H1 (cell line): ENCODE data around the gene LRRC4. TPM values are rescaled to one million over a fixed set of nuclear protein-coding genes. Genes with fewer than 3 reads are reported as not detected.

Source experiments
- CTCF ChIA-PET: fragments of 300-600 bp; sonication (Branson Sonifier 250); formaldehyde crosslinking; loops from one replicate; lab custom pipeline; 2021; ENCODE audit not compliant: partially characterized antibody; lab: Charles Lee
- POLR2A ChIA-PET: fragments of 300-600 bp; sonication (Branson Sonifier 250); formaldehyde crosslinking; loops from one replicate; lab custom pipeline; 2021; ENCODE audit warnings: inconsistent platforms; ENCODE audit not compliant: partially characterized antibody; lab: Charles Lee
- DNase-seq, 2 experiments: peaks; one replicate each; pipeline versions ENCODE4 v3.0.0 to v3.0.0-alpha.2; 2010 to 2022; ENCODE audit warnings: low spot score in 2 of 2, low read depth in 1 of 2, mixed read lengths in 1 of 2
- FAIRE-seq: peaks from 2 replicates; lab custom pipeline; 2011; peaks lifted over from hg19 to GRCh38; lab: Jason Lieb, UNC
- H2AFZ ChIP-seq: 2 replicates; pipeline ENCODE4 v1.8.1; 2012; ENCODE audit warnings: low read length, inconsistent platforms
- H2AK5ac ChIP-seq: 2 replicates; pipeline ENCODE4 v1.6.1; 2013; ENCODE audit warnings: low read depth, low read length
- H2BK120ac ChIP-seq: replicated peaks from 2 replicates; pipeline ENCODE3; 2013; ENCODE audit warnings: low read depth, low read length, inconsistent platforms
- H2BK12ac ChIP-seq: 2 replicates; pipeline ENCODE4 v1.6.1; 2013; ENCODE audit warnings: low read depth, low read length
- H2BK15ac ChIP-seq: 2 replicates; pipeline ENCODE4 v1.6.1; 2013; ENCODE audit warnings: low read length
- H2BK20ac ChIP-seq: 2 replicates; pipeline ENCODE4 v1.6.1; 2013; ENCODE audit warnings: low read length
- H2BK5ac ChIP-seq: 2 replicates; pipeline ENCODE4 v1.6.1; 2013; ENCODE audit warnings: low read depth, low read length
- H3K14ac ChIP-seq: 2 replicates; pipeline ENCODE4 v1.6.1; 2013; ENCODE audit warnings: inconsistent platforms; ENCODE audit not compliant: insufficient read length
- H3K18ac ChIP-seq: 2 replicates; pipeline ENCODE4 v1.6.1; 2013; ENCODE audit warnings: low read length; ENCODE audit errors: extremely low read depth
- H3K23ac ChIP-seq: 2 replicates; pipeline ENCODE4 v1.6.1; 2013; ENCODE audit warnings: inconsistent platforms; ENCODE audit not compliant: insufficient read length
- H3K23me2 ChIP-seq: 2 replicates; pipeline ENCODE4 v1.6.1; 2013; ENCODE audit warnings: low read depth, low read length
- H3K27ac ChIP-seq: 2 replicates; pipeline ENCODE4 v1.6.1; 2011; ENCODE audit warnings: low read depth, low read length, inconsistent platforms
- H3K27me3 ChIP-seq, 4 experiments: replicated peaks in 1 of 4; 1 replicate in 1 of 4; 2 replicates in 3 of 4; pipeline versions ENCODE4 v1.6.1 to v1.8.1; 2011 to 2013; ENCODE audit warnings: low read length in 3 of 4, mild to moderate bottlenecking in 3 of 4, inconsistent platforms in 2 of 4, mixed read lengths in 2 of 4, moderate library complexity in 1 of 4; ENCODE audit not compliant: control insufficient read depth in 3 of 4, insufficient read depth in 3 of 4; ENCODE audit errors: extremely low read depth in 1 of 4
- H3K36me3 ChIP-seq, 4 experiments: 2 replicates each; pipeline versions ENCODE4 v1.6.1 to v1.8.1; 2011 to 2013; ENCODE audit warnings: mild to moderate bottlenecking in 4 of 4, low read length in 3 of 4, moderate library complexity in 2 of 4, control low read depth in 1 of 4, inconsistent platforms in 1 of 4; ENCODE audit not compliant: insufficient read depth in 4 of 4, control insufficient read depth in 2 of 4
- H3K4ac ChIP-seq: replicated peaks from 2 replicates; pipeline ENCODE3; 2013; ENCODE audit warnings: low read length, low read depth, mixed read lengths, inconsistent platforms; ENCODE audit not compliant: insufficient read length
- H3K4me1 ChIP-seq, 4 experiments: replicated peaks in 1 of 4; 1 replicate in 1 of 4; 2 replicates in 3 of 4; pipeline versions ENCODE4 v1.6.1 to v1.8.1; 2011 to 2013; ENCODE audit warnings: low read length in 3 of 4, inconsistent platforms in 2 of 4, mixed read lengths in 1 of 4; ENCODE audit not compliant: insufficient read depth in 4 of 4, control insufficient read depth in 3 of 4
- H3K4me2 ChIP-seq, 2 experiments: 2 replicates each; pipeline versions ENCODE4 v1.6.1 to v1.8.1; 2011 to 2013; ENCODE audit warnings: low read depth in 2 of 2, low read length in 2 of 2, control low read depth in 1 of 2, inconsistent platforms in 1 of 2, mild to moderate bottlenecking in 1 of 2; ENCODE audit not compliant: insufficient read depth in 1 of 2
- H3K4me3 ChIP-seq, 4 experiments: fragments of 200-600, 300-600 bp in 1 of 4; sonication (generic), shearing (Covaris generic), sonication (Bioruptor Twin) in 1 of 4; 2 replicates each; pipeline versions ENCODE4 v1.5.1 to v1.8.1; 2011 to 2016; ENCODE audit warnings: low read length in 4 of 4, low read depth in 3 of 4, control low read depth in 2 of 4, inconsistent platforms in 2 of 4, mild to moderate bottlenecking in 2 of 4, mixed read lengths in 1 of 4, moderate library complexity in 1 of 4; ENCODE audit not compliant: insufficient read depth in 2 of 4; ENCODE audit errors: extremely low read depth in 1 of 4
- H3K56ac ChIP-seq: replicated peaks from 2 replicates; pipeline ENCODE3; 2013; ENCODE audit warnings: low read depth, mild to moderate bottlenecking, mixed read lengths, low read length, inconsistent platforms; ENCODE audit not compliant: insufficient read length
- H3K79me1 ChIP-seq: 2 replicates; pipeline ENCODE4 v1.6.1; 2013; ENCODE audit warnings: low read depth, low read length, control low read depth
- H3K79me2 ChIP-seq, 2 experiments: 2 replicates each; pipeline versions ENCODE4 v1.6.1 to v1.8.1; 2012 to 2013; ENCODE audit warnings: low read length in 2 of 2, mild to moderate bottlenecking in 2 of 2, inconsistent platforms in 1 of 2; ENCODE audit not compliant: insufficient read depth in 2 of 2, control insufficient read depth in 1 of 2
- H3K9ac ChIP-seq, 4 experiments: replicated peaks in 1 of 4; 1 replicate in 1 of 4; 2 replicates in 3 of 4; pipeline versions ENCODE4 v1.6.1 to v1.8.1; 2011 to 2013; ENCODE audit warnings: low read depth in 3 of 4, low read length in 3 of 4, control low read depth in 2 of 4, mild to moderate bottlenecking in 2 of 4, moderate library complexity in 2 of 4, inconsistent platforms in 1 of 4; ENCODE audit errors: extremely low read depth in 1 of 4
- H3K9me3 ChIP-seq, 2 experiments: 2 replicates each; pipeline versions ENCODE4 v1.6.1 to v1.8.1; 2012 to 2013; ENCODE audit warnings: mild to moderate bottlenecking in 2 of 2, moderate library complexity in 2 of 2, control low read depth in 1 of 2, inconsistent platforms in 1 of 2, low read depth in 1 of 2, low read length in 1 of 2, mixed read lengths in 1 of 2; ENCODE audit not compliant: insufficient read depth in 2 of 2
- H4K20me1 ChIP-seq, 2 experiments: replicated peaks in 1 of 2; 2 replicates each; pipeline versions ENCODE3 to v1.8.1; 2011 to 2013; ENCODE audit warnings: inconsistent platforms in 2 of 2, low read length in 2 of 2, mild to moderate bottlenecking in 1 of 2; ENCODE audit not compliant: insufficient read depth in 2 of 2, control insufficient read depth in 1 of 2
- H4K5ac ChIP-seq: 2 replicates; pipeline ENCODE4 v1.6.1; 2013; ENCODE audit warnings: low read length, low read depth, mixed read lengths, inconsistent platforms; ENCODE audit not compliant: insufficient read length
- H4K8ac ChIP-seq: 2 replicates; pipeline ENCODE4 v1.8.0; 2013; ENCODE audit warnings: mild to moderate bottlenecking, moderate library complexity, low read length, inconsistent platforms; ENCODE audit not compliant: insufficient read depth; ENCODE audit errors: extremely low read depth
- H4K91ac ChIP-seq: replicated peaks from 2 replicates; pipeline ENCODE3; 2013; ENCODE audit warnings: low read length, mixed read lengths, inconsistent platforms; ENCODE audit not compliant: insufficient read length
- SIRT6 ChIP-seq: IDR thresholded peaks from one replicate; pipeline ENCODE4 v1.7.1; 2012; ENCODE audit warnings: low read length, inconsistent platforms
- WGBS, 2 experiments: shearing (Covaris generic) in 1 of 2; methylation state at CpG; one replicate each; pipeline versions ENCODE4 v1.1.6 to v1.1.7; 2013 to 2015; ENCODE audit warnings: low lambda C conversion rate in 2 of 2, mixed read lengths in 2 of 2, inconsistent platforms in 1 of 2, low coverage in 1 of 2, missing lambda C conversion rate in 1 of 2; ENCODE audit not compliant: insufficient replicate concordance in 2 of 2, insufficient coverage in 1 of 2, insufficient read length in 1 of 2; ENCODE audit errors: extremely low coverage in 1 of 2, missing lambda C conversion rate in 1 of 2; 5-methylcytosine and 5-hydroxymethylcytosine counted together
- polyA plus RNA-seq, 7 experiments: library from polyadenylated mRNA; depleted of rRNA in 3 of 7; stranded (reverse) in 5 of 7; unstranded in 2 of 7; fragments of >200 nt in 5 of 7; fragments of 200-250 nt in 2 of 7; gene quantifications; 1 replicate in 5 of 7; 2 replicates in 1 of 7; 4 replicates in 1 of 7; pipeline versions ENCODE4 v1.2.1 to v1.2.3, GENCODE V29; 2011 to 2013; ENCODE audit warnings: missing spikeins in 2 of 7, mixed read lengths in 2 of 7
- total RNA-seq: library from RNA; stranded (reverse); fragmentation: NEBNext Ultra II Directional; extraction: Animal tissue kit (Norgen Biotek cat#: 25700); gene quantifications from 2 replicates; pipeline ENCODE4 v1.2.1, GENCODE V29; 2021

The LRRC4 gene
- total and polyA plus RNA-seq, 2 of the 8 experiments (the other 6 are each of a cell fraction or from before 2014, with no cell fraction given) = 13.4 to 16.4 TPM

DNA sequence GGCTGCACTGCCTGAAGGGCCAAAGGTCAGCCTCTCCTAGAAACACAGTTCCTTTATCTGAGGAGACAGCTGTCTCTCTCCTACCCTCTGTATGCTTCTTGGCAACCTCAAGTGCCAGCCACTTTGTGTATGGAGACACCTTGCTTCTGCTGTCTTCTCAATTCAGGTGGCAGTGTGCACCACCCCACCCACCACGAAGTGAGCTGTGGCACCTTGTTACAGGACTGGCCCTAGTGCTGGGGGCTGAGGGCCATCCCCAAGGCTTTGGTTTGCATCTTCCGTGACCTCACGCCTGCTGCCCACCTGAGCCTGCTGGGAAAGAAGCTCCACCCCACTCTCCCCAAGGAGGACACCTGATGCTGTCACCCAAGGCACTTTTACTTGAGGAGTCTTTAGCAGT lies 47.1 kb upstream of the LRRC4 start:
- Histone ChIP-seq H3K27me3 (no peaks in the 10 kb centered on the region), H3K79me1 (peaks cover 2% of the 10 kb centered on the region; the same call in 1 of the 2 replicates), H3K14ac (no peak overlapping the region), H4K20me1 (peaks cover 6 to 12% of the 10 kb centered on the region in 2 experiments), H3K36me3 (peaks cover 2 to 10% (median 6%) of the 10 kb centered on the region in 4 experiments; a peak in 3 of 8 replicates), H2BK12ac (no peak overlapping the region), H4K5ac (no peak overlapping the region), H2BK20ac (no peak overlapping the region), H3K9ac (no peak overlapping the region), H3K23ac (no peak overlapping the region), H2BK120ac (no peak overlapping the region), H3K9me3 (no peaks in the 10 kb centered on the region), H2BK5ac (no peak overlapping the region), H3K23me2 (no peaks in the 10 kb centered on the region), H2BK15ac (no peak overlapping the region), H2AK5ac (no peak overlapping the region), H3K4me3 (no peak overlapping the region), H3K4me1 (peaks cover 0 to 8% (median 0%) of the 10 kb centered on the region in 4 experiments; a peak in 1 of 7 replicates), H3K79me2 (no peaks in the 10 kb centered on the region), H3K27ac (no peak overlapping the region), H2AFZ (no peak overlapping the region), H3K56ac (no peak overlapping the region), H3K18ac (no peak overlapping the region), H4K91ac (no peak overlapping the region), H3K4me2 (no peak overlapping the region), H4K8ac (no peak overlapping the region; the same call in 1 of the 2 replicates), H3K4ac (no peak overlapping the region)
- DNase-seq (no peak), FAIRE-seq (no peak)
- ChIA-PET CTCF (interaction anchor here (0.9 to 16.6 kb wide), 16 partner anchors 12 to 370 kb away, joined by 3 to 135 read pairs (median 4); no protein-coding TSS in a partner anchor), POLR2A (interaction anchor here (0.9 to 2.3 kb wide), 3 partner anchors 11 to 24 kb away, joined by 3 to 7 read pairs (median 5); no protein-coding TSS in a partner anchor)
- WGBS, 2 experiments = 95% methylated on average over 3 of the region's 3 CpGs; no CpG with 5 or more reads in 1 of the 2 experiments
- no peak for TF ChIP-seq SIRT6
